AG08396 (cell line): Measurements from ENCODE around the gene ALAD.
"Not testable (repeated sequence)": the region's sequence is repeated elsewhere in the genome, so short reads cannot be mapped to it uniquely, and the experiment has no call there.

Experiments
- DNase-seq: peaks from one replicate; pipeline ENCODE4 v3.0.0; 2012; ENCODE audit warnings: low spot score, mixed read lengths

Gene ALAD

DNA sequence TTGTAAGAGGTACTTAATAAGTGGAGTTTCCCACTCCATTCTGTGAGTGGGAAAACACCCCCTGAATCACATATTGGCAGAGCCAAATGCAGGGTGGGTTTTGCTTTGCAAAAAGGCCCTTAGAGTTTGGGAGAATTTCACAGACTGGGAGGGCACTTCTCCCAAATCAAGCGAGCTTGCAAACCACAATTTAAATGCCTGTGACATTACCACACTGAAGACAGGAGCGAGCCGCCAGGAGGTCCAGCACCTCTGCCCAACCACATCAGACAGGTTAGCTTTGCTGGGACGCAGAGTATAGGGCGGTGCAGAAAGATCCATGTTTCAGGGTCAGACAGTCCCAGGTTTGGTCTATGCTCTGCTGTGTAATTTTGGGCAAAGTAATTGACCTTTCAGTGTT is 2.3 kb downstream of the ALAD start:
- DNase-seq = no peak

DNA sequence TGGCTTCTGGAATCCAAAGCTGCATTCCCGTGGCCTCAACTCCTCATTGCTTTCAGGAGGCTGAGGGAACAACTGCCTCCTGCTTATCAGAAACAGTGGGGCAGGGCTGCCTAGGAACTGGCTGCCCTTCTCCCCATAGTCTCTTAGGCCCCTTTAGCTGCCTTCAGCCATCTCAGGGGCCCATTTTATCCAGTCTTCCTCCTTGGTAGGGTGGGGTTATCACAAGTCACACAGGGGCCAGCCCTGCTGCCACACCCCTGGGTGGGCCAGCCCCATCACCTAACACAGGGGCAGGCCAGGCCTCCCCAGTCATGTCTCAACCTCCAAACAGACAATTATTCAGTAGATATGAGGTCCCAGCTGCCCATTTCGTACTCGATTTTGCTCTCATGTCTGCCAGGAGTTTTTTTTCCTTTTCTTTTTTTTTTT is 3.9 kb downstream of the ALAD start:
- no peak for DNase-seq

DNA sequence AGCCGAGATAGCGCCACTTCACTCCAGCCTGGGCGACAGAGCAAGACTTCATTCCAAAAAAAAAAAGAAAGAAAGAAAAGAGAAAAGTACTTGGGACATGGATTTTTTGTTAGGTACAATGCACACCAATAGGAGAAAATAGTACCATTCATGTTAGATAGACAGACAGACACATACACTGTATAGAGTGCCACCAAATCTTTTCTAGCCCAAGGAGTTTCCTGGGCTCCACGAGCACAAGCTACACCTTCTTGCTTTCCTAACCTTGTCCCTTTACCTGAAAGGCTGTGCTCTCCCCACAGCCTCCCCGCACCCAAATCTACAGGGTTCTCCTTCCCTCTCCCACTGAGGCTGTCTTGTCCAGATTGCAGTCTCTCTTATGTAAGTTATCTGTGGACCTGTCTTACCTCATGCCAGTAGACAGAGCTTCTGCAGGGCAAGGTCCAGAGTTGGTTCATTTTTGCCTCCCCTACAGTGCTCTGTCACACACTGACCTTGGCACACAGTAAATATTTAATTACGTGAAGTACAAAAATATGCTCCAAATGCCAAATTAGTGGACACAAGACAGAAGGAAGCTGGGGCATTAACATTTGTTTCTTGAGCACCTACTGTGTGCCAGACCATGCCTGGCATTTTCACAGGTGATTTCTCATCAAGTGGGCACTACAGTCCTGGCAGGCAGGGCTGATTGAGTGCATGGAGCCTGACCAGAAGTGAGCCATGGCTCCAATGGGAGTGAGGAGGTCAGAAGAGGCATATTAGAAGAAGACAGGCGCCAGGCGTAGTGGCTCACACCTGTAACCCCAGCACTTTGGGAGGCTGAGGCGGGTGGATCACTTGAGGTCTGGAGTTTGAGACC is 5.9 kb downstream of the ALAD start:
- no peak for DNase-seq

DNA sequence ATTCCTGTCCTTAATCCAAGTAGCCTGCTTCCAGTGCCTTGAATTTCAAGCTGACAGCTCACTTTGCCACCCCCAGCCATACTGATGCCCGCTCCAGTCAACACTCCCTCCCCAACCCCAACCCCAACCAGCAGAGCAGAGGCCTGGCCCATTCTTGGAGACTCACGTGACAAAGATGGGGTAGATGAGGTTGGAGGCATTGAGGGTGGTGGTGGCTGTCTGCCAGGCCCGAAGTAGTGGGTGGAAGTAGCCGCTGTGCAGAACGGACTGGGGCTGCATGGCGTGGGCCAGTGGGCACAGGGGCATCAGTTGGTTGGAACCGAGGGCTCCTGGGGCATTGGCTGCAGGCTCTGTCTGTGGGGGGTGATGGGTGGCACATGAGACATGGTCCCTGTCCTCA is 7.8 kb downstream of the ALAD start:
- no peak for DNase-seq

DNA sequence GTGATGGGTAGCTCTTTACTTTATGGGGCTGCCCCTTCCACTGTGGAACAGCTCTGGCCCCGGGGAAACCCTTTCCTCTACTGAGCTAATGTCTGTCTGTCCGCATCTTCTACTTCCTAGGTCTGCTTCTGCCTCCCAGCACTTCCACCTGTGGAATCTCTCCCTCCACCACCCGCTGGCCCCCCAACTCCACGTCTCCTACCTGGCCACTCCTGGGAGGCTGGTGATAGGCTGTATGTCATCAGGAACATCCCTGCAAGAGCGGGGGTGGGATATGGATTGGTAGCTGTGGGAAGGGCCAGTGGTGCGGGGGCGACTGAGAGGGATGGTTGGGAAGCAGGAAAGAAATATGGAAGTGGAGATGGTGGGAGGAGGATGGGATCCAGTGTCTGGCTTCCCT is 9.2 kb downstream of the ALAD start:
- no peak for DNase-seq

DNA sequence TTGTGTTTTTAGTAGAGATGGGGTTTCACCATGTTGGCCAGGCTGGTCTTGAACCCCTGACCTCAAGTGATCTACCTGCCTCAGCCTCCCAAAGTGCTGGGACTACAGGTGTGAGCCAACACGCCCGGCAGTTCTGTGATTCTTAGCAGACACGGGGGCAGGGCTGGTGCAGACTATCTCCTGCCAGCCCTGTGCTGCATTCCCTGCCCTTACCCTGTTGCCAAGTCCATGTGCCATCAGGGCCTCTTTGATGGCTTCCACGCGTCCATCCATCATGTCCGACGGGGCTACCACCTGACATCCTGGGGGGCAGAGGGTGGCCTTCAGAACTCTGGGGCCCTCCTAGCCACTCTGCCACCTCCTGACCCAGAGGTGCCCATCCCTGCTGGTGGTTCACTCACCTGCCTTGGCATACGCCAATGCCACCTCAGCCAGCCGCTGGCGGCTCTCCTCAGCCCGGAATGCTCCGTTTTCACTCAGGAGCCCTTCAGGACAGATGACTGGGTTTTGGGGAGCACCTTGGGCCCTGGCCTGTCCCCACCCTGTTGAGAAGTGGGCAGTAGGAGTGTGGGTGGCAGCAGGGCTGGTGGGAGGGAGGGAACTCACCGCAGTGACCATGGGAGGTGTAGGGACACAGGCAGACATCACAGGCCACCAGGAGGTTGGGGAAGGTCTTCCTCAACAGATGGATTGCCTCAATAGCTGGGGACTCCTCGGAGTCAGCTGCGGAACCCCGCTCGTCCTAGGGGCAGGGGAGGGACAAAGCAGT is 10.7 kb downstream of the ALAD start:
- no peak for DNase-seq

DNA sequence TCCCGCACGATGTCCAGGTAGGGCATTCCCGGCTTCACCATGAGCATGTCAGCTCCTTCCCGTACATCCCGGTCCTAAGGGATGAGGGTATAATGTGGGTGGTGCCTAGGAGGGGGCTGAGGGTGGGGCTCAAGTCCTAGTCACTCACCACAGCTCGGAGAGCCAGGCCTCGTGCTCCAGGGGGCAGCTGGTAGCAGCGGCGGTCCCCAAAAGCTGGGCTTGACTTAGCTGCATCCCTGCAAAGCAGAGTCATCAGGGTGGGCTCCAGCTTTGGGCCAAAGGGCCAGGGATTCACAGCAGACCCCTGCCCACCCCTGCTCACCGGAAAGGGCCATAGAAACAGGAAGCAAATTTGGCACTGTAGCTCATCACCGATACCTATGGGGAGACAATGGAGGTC is 11.6 kb downstream of the ALAD start:
- no peak for DNase-seq

DNA sequence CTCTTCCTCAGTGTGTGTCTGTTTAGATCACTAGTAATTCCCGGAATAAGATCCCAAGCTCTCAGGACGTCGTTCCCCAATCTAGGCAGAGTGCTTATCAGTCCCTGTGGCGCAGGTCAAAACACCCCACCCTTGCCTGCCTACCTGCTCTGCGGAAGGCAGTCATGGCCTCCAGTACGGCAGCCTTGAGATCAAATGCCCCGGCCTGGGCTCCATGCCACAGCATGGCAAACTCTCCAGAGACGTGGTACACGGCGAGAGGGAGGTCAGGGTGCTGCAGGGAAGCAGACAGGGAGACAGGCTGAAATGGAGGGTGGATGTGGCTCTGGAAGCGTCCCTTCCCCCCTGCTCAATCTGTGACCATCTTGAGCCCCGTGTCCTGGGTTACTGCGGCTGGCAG is 12.3 kb downstream of the ALAD start:
- no peak for DNase-seq

DNA sequence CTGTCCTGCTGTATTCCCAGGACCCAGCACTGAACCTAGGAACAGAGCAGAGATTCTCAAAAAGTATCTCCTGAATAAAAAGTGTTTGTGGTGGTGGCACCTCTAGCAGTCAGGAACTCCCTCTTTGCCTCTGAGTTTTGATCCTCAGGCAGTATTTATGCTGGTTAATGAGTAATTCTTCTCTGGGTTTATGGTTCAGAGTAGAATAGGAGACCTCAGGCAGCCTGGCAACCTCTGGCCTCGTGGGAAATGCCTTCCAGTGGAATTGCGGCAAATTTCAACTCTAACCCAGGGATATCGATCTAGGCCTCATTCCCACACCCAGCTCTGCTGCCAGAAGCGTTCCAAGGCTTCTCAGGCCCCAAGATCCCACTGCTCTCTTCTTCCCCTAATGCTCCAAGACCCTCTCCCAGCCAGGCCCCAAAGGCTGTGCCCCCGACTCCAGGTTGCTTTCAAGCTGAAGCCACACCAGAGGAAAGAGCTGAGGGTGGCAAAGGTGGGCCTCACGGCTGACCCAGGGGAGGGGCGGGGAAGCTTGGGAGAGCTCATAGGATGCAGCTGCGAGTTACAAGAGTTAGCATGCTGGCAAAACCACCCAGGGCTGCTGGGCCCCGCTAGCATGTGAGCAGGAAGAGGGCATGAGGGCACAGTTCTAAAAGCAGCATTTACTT is 13.4 kb downstream of the ALAD start:
- DNase-seq = peak; percentile 1

DNA sequence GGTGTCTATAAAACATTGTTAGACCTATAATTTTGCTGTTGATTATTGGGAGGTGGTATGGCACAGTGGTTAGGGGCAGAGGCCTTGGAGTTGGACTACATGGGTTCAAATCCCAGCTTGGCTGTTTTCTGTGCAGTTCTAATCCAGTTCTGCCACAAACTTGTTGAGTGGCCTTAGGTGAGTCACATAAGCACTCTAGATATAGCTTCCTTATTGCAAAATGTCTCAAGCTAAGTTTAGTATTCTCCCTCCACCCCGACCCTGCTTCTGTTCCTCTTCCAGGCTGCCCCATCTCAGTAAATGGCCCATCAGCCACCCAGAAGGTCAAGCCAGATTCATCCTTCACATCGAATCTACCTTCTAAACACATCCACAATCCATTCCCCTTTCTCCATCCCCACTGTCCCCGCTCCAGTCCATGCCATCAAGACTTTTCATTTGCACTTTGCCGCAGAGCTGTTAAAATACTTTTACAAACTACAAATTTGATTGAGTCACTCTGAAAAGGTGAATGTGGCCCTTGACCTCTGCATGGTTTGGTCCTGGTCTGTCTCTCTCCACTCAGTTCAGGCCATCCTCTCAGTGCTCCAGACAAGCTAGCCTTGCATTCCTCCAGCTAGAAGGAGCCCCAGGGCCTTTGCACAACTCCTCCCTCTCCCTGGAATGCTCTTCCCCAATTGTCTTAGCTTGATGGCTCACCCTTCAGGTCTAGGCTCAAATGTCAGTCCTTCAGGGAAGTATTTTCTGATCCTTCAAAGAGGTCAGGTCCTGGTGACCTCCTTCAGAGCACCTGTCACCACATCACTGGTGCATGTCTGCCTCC is 14.3 kb downstream of the ALAD start:
- peak; percentile 1 for DNase-seq

DNA sequence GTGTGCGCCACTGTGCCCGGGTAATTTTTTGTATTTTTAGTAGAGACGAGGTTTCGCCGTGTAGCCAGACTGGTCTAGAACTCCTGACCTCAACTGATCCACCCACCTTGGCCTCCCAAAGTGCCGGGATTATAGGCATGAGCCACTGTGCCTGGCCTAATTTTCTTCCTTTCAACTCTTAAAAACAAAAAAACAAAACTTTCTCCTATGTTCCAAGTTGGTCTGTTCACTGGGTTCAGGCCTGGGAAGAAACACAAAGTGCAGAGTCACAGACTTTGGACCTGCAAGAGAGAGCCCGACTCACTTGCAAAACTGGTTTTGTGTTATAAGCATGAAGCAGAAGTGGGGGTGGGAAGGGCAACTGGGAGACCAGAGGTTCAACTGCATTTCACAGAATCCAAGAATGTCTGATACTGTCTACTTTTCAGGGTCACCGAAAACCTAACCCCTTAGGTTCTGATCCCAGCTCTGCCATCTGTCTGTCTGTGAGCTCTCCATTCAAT is 19.1 kb downstream of the ALAD start:
- no peak for DNase-seq

DNA sequence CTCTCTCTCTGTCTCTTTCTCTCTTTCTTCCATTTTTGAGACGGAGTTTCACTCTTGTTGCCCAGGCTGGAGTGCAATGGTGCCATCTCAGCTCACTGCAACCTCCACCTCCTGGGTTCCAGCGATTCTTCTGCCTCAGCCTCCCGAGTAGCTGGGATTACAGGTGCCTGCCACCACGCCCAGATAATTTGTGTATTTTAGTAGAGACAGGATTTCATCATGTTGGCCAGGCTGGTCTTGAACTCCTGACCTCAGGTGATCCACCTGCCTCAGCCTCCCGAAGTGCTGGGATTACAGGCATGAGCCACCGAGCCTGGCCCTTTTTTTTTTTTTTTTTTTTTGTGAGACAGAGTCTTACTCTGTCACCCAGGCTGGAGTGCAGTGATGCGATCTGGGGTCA is 19.6 kb downstream of the ALAD start:
- DNase-seq = not testable (repeated sequence)

DNA sequence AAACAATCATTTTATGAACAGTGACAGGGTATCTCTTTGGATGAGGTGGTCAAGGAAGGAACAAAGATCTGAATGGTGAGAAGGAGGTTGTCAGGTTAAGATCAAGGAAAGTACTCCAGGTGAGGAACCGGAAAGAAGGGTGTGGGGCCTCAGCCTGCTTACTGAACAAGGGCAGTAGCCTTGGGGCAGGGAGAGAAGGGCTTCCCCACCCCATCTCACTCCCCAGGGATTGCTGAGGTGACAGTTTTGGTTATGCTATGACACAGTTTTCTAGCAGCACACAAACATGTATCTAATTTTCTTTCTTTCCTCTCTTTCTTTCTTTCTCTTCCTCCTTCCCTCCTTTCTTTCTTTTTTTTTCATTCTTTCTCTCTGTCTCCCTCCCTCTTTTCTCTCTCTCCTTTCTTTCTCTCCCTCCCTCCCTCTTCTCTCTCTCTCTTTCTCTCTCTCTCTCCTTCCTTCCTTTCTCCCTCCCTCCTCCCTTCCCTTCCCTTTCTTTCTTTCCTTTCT is 20.2 kb downstream of the ALAD start:
- DNase-seq = no peak

DNA sequence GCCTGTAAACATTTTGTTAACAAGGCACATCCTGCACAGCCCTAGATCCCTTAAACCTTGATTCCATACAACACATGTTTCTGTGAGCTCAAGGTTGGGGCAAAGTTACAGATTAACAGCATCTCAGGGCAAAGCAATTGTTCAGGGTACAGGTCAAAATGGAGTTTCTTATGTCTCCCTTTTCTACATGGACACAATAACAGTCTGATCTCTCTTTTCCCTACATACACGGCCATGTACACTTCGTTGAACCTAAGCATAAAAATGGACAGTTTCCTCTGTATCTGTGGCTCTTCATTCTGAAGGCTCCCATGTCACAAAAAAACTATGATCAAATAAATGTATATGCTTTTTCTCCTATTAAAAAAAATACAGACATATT is 21.3 kb downstream of the ALAD start:
- not testable (repeated sequence) for DNase-seq

DNA sequence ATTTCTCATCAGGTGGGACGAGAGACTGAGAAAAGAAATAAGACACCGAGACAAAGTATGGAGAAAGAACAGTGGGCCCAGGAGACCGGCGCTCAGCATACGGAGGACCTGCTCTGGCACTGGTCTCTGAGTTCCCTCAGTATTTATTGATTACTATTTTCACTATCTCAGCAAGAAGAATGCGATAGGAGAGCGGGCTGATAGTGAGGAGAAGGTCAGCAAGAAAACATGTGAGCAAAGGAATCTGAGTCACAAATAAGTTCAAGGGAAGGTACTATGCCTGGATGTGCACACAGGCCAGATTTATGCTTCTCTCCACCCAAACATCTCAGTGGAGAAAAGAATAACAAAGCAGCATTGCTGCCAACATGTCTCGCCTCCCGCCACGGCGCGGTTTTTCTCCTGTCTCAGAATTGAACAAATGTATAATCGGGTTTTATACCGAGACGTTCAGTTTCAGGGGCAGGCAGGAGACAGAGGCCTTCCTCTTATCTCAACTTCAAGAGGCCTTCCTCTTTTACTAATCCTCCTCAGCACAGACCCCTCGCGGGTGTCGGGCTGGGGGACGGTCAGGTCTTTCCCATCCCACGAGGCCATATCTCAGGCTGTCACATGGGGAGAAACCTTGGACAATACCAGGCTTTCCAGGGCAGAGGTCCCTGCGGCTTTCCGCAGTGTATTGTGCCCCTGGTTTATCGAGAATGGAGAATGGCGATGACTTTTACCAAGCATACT is 21.8 kb downstream of the ALAD start:
- DNase-seq = not testable (repeated sequence)

DNA sequence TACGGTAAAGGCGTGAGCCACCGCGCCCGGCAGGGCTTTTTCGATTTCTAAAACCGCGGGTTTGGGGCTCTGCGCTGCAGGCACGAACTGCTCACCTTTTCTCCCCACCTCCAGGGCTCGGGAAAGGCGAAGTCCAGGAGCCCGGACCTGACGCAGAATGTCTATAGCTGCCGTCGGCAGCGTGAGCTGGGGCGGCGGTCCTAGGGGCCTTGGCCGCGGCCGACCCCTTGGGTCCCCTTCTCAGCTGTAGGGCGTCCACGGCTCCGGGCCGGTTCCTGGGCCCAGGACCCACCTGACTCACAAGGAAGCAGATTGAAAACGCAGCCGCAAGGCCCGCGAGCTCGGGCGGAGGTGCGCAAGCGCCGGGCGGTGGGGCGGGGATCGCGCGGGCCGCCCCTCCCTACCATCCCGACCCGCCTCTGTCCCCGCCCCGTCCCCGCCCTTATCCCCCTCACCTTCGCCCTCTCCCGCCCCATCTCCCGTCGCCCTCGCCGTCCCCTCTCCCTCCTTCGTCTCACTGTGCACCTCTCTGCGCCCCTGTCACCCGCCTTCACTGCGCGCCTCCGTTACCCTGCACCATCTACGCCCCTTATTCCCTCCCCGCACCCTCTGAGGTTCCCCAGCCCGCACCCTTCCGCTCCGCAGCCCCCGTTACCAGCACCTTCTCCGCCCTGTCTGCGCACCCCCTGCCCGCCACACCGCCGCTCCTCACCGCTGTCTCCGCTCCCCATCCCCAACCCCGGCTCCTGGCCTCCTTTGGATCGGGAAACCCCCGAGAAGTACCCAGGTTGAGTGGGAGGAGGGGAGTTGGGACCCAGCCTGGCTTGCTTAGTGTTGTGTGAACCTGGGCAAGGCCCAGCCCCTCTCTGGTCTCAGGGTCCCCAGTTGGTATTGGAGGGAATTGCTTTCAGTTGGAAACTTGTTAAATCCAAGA is 24.2 kb downstream of the ALAD start, which contains the start of gene HDHD3:
TSS of gene HDHD3 (minus strand) at position 353 of the 934 bp plus-strand sequence. CDS start 2,632 bp downstream, outside the sequence.
- peak; percentile 91 for DNase-seq

DNA sequence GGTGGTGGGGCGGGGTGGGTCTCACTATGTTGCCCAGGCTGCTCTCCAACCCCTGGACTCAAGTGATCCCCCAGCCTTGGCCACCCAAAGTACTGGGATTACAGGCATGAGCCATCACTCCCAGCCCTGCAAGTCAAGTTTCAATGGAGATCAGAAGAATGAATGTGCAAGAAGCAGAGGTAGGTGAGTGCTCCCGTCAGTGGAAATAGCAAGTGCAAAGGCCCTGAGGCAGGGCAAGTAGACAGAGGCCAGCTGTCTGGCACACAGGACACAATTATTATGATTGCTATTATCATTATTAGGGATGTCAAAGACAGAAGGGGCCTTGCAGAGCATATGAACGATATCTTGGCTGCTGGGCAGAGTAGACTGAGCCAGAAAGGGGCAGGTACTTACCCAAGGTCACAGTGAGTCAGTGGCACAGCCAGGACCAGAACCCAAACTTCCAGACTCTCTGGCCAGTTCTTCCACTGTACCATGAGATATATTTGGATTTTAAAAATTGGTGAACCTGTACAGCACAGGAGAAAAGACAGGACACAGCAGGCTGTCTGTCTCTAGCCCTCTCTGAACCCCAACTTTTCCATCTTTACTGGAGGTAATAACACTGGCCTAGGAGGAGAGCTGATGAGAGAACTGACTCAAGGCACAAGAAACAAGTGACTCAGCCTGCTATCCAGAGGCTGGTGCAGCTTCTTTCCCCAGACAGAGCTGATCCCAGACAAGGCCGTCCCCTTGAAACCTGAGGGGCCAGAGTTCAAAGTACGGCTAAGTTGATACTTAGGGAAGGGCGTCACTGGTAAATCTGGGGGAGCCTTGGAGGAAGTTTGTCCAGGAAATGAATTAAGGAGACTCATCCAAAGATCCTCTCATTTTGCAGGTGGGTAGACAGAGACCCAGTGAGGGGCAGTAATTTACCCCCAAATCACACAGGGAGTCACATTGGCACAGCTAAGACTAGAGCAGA is 25.7 kb downstream of the ALAD start:
- peak; percentile 32 for DNase-seq

DNA sequence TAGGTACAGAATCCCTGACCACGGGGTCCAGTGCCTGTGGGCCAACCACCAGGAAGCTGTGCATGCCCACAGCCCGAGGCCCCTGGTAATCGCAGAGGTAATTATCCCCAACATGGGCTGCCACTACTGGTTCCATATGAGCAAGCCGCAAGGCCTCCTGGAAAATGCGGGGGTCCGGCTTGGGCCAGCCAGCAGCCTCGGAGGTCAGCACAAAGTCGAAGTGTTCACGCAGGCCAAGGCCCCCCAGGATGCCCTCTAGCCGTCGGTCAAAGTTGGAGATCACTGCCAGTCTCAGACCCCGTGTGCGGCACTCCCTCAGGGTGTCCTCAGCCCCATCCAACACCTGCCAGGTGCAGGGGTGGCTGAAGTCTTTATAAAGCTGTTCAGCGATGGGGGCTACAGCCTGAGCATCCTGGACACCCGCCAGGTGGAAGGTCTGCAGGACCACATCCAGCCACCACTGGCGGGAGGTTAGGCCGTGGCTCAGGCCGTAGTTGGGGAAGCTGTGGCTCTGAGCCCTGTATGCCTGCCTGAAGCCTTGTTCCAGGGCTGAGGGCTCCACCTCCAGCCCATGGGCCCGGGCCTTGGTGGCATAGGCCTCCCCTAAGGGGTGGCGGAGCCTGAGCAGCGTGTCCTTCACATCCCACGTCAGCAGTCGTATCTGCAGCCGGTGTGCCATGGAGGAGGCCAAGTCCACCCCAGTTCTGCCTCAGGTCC is 27.2 kb downstream of the ALAD start:
- no peak for DNase-seq
